GM21423 (cell line): Measurements from ENCODE around the gene TMEM200C.
"Not testable (repeated sequence)": the region's sequence is repeated elsewhere in the genome, so short reads cannot be mapped to it uniquely, and the experiment has no call there.

Experiments
- ATAC-seq: cut with Tn5 transposase; IDR thresholded peaks from one replicate; pipeline ENCODE4 v1.9.1; 2021; ENCODE audit warnings: mild to moderate bottlenecking, moderate library complexity; ENCODE audit not compliant: unreplicated experiment

TMEM200C gene

GRCh38 chr18:5892823-5893431 lies 2.4 kb downstream of the TMEM200C start:
- ATAC-seq, result no peak

GRCh38 chr18:5891854-5892215 lies 3.5 kb downstream of the TMEM200C start:
- ATAC-seq, result no peak

GRCh38 chr18:5891184-5891853 lies 4.0 kb downstream of the TMEM200C start:
- no peak for ATAC-seq

- ATAC-seq, result peak; percentile 91
These were observed 4.8 kb downstream of the TMEM200C start for GRCh38 chr18:5890331-5891183.

GRCh38 chr18:5885361-5885760 lies 10.0 kb downstream of the TMEM200C start:
- no peak for ATAC-seq

- ATAC-seq, result no peak
These were observed 10.9 kb downstream of the TMEM200C start for GRCh38 chr18:5884375-5884774.

- no peak for ATAC-seq
These were observed 15.8 kb downstream of the TMEM200C start for GRCh38 chr18:5879479-5879882.

GRCh38 chr18:5876891-5877290 lies 18.4 kb downstream of the TMEM200C start:
- no peak for ATAC-seq

GRCh38 chr18:5874336-5874735 lies 21.0 kb downstream of the TMEM200C start:
- ATAC-seq, result no peak

- ATAC-seq, result no peak
These were observed 22.4 kb downstream of the TMEM200C start for GRCh38 chr18:5872886-5873285.

- no peak for ATAC-seq
These were observed 23.9 kb downstream of the TMEM200C start for GRCh38 chr18:5871426-5871825.

GRCh38 chr18:5868218-5868854 lies 27.0 kb downstream of the TMEM200C start:
- ATAC-seq, result peak; percentile 88

- ATAC-seq, result no peak
These were observed 29.8 kb downstream of the TMEM200C start for GRCh38 chr18:5865521-5865920.

- not testable (repeated sequence) for ATAC-seq
These were observed 33.2 kb downstream of the TMEM200C start for GRCh38 chr18:5862127-5862526.

- no peak for ATAC-seq
These were observed 38.1 kb downstream of the TMEM200C start for GRCh38 chr18:5857180-5857579.

GRCh38 chr18:5853253-5853652 lies 42.1 kb downstream of the TMEM200C start:
- ATAC-seq, result no peak

GRCh38 chr18:5851998-5852397 lies 43.3 kb downstream of the TMEM200C start:
- no peak for ATAC-seq

- no peak for ATAC-seq
These were observed 52.7 kb downstream of the TMEM200C start for GRCh38 chr18:5842653-5843052.

GRCh38 chr18:5841518-5841917 lies 53.8 kb downstream of the TMEM200C start:
- no peak for ATAC-seq

GRCh38 chr18:5840547-5840946 lies 54.8 kb downstream of the TMEM200C start:
- ATAC-seq, result no peak

- ATAC-seq, result no peak
These were observed 55.3 kb downstream of the TMEM200C start for GRCh38 chr18:5840025-5840424.
